GM23248 (cell line): ENCODE results near the gene PSAP. TPM values are rescaled to one million over a fixed set of nuclear protein-coding genes. Genes with fewer than 3 reads are reported as not detected.

Experiments
- DNase-seq: peaks from one replicate; pipeline ENCODE4 v3.0.0-alpha.2; 2015
- H2AFZ ChIP-seq: fragments of 200-600 bp; sonication (generic); 2 replicates; pipeline ENCODE4 v1.6.1; 2016; ENCODE audit warnings: antibody characterized with exemption
- H3F3A ChIP-seq: fragments of 200-600 bp; sonication (generic); 2 replicates; pipeline ENCODE4 v1.6.1; 2016; ENCODE audit warnings: mild to moderate bottlenecking, antibody characterized with exemption, mixed run types; ENCODE audit not compliant: insufficient read depth
- H3K27ac ChIP-seq: fragments of 200-600 bp; sonication (generic); 2 replicates; pipeline ENCODE4 v1.5.1; 2016; ENCODE audit warnings: mild to moderate bottlenecking
- H3K27me3 ChIP-seq: fragments of 200-600 bp; sonication (generic); replicated peaks from 2 replicates; pipeline ENCODE4 v1.6.1; 2016; ENCODE audit warnings: mild to moderate bottlenecking; ENCODE audit not compliant: insufficient read depth
- H3K36me3 ChIP-seq: fragments of 200-600 bp; sonication (generic); 2 replicates; pipeline ENCODE4 v1.6.1; 2016; ENCODE audit warnings: low read depth, mild to moderate bottlenecking
- H3K4me1 ChIP-seq: fragments of 200-600 bp; sonication (generic); 2 replicates; pipeline ENCODE4 v1.6.1; 2016; ENCODE audit warnings: mild to moderate bottlenecking; ENCODE audit not compliant: insufficient read depth
- H3K4me2 ChIP-seq: fragments of 200-600 bp; sonication (generic); one replicate; pipeline ENCODE4 v1.6.1; 2016; ENCODE audit warnings: mild to moderate bottlenecking; ENCODE audit not compliant: unreplicated experiment
- H3K4me3 ChIP-seq: fragments of 200-600 bp; sonication (generic); 2 replicates; pipeline ENCODE4 v1.5.1; 2016; ENCODE audit warnings: mild to moderate bottlenecking
- H3K79me2 ChIP-seq: fragments of 200-600 bp; sonication (generic); 2 replicates; pipeline ENCODE4 v1.6.1; 2016; ENCODE audit warnings: mild to moderate bottlenecking; ENCODE audit not compliant: insufficient read depth
- H3K9ac ChIP-seq: fragments of 200-600 bp; sonication (generic); 2 replicates; pipeline ENCODE4 v1.6.1; 2016; ENCODE audit warnings: mild to moderate bottlenecking
- H3K9me2 ChIP-seq: fragments of 200-600 bp; sonication (generic); 2 replicates; pipeline ENCODE4 v1.6.1; 2016; ENCODE audit warnings: mixed run types, mild to moderate bottlenecking, moderate library complexity; ENCODE audit not compliant: insufficient read depth
- H3K9me3 ChIP-seq: fragments of 200-600 bp; sonication (generic); one replicate; pipeline ENCODE4 v1.6.1; 2017; ENCODE audit warnings: low read depth
- H4K20me1 ChIP-seq: fragments of 200-600 bp; sonication (generic); 2 replicates; pipeline ENCODE4 v1.6.0; 2016; ENCODE audit not compliant: insufficient read depth
- EZH2 ChIP-seq: fragments of 200-600 bp; sonication (generic); IDR thresholded peaks from 2 replicates; pipeline ENCODE4 v1.6.1; 2018; ENCODE audit warnings: antibody characterized with exemption, mild to moderate bottlenecking; ENCODE audit not compliant: insufficient read depth, poor library complexity, severe bottlenecking
- EZH2phosphoT487 ChIP-seq: fragments of 200-600 bp; sonication (generic); IDR thresholded peaks from 2 replicates; pipeline ENCODE4 v1.6.1; 2018; ENCODE audit warnings: antibody characterized with exemption, moderate library complexity, mild to moderate bottlenecking, low read depth; ENCODE audit not compliant: insufficient read depth
- WGBS, 2 experiments: methylation state at CpG; one replicate each; pipeline ENCODE4 v1.1.6; 2015 to 2017; ENCODE audit warnings: low lambda C conversion rate in 2 of 2, low coverage in 1 of 2; ENCODE audit errors: missing lambda C conversion rate in 2 of 2; 5-methylcytosine and 5-hydroxymethylcytosine counted together
- in situ Hi-C: fragments of 300-500 bp; cut with MboI; formaldehyde crosslinking; loops from 2 replicates; pipeline ENCODE4 v1.15.0; 2020
- polyA plus RNA-seq: library from polyadenylated mRNA; unstranded; fragments of >200 nt; fragmentation: Nextera tagmentation; extraction: Ambion mirVana; gene quantifications from 2 replicates; pipeline ENCODE4 v1.2.1, GENCODE V29; 2016
- total RNA-seq: library from RNA; depleted of rRNA; stranded (reverse); fragments of >200 nt; shearing (Covaris generic); gene quantifications from 2 replicates; pipeline ENCODE4 v1.2.3, GENCODE V29; 2014

PSAP gene
- total and polyA plus RNA-seq, 2 experiments from 2014 or later, result 715 to 1,142 TPM

DNA sequence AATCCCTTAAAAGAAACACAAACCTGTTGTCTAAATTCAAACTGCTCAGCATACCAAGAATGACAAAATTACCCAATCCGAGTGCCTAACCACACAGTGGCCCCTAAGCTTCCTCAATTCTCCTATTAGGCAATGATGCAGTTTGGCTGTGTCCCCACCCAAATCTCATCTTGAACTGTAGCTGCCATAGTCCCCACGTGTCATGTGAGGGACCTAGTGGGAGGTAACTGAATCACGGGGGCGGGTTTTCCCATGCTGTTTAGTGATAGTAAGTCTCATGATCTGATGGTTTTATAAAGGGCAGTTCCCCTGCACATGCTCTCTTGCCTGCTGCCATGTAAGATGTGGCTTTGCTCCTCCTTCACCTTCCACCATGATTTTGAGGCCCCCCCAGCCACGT lies 21.9 kb downstream of the PSAP start:
- Histone ChIP-seq H3K9ac (no peak overlapping the region), H3K79me2 (peaks cover 62% of the 10 kb centered on the region), H3K4me3 (no peak overlapping the region), H3K27me3 (no peaks in the 10 kb centered on the region), H3K9me3 (no peaks in the 10 kb centered on the region), H3K4me2 (no peak overlapping the region), H2AFZ (no peak overlapping the region), H3K36me3 (peaks cover 60% of the 10 kb centered on the region), H3K9me2 (no peaks in the 10 kb centered on the region), H3F3A (peaks cover 18% of the 10 kb centered on the region), H3K4me1 (no peaks in the 10 kb centered on the region), H4K20me1 (0 out of 2 replicates have a peak, but pooled peaks cover 3% of the 10 kb centered on the region), H3K27ac (no peak overlapping the region)
- in situ Hi-C loops, result no loop called here
- DNase-seq, result peak; percentile 19
- no peak for TF ChIP-seq EZH2phosphoT487
- 69% methylated on average over 5 of the region's 5 CpGs for WGBS, 2 experiments

DNA sequence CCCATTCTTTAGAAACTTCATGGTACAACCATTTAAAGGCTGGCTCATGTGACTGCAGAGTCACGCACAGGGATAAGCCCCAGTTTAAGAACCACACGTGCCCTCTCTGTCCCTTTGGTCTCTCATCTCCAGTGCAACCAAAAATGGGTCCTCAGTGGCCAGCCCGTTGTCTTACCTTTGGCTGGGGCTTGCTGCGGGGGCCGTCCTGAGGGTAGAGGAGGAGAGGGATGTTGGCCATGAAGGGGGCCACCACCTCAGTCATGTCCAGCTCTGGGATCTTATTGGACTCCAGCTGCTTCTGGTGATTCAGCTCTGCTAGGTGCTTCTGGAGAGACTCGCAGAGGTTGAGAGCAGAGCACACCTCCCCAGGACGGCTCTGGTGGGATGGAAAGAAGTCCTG lies 22.3 kb downstream of the PSAP start:
- no peaks in the 10 kb centered on the region for H3K9me3 ChIP-seq
- H3K4me2 ChIP-seq, result no peak overlapping the region
- no peak for DNase-seq
- peaks cover 13% of the 10 kb centered on the region for H3F3A ChIP-seq
- no peaks in the 10 kb centered on the region for H3K9me2 ChIP-seq
- H3K4me1 ChIP-seq, result no peaks in the 10 kb centered on the region
- no peak overlapping the region for H3K4me3 ChIP-seq
- TF ChIP-seq EZH2 (no peak), EZH2phosphoT487 (no peak)
- peaks cover 57% of the 10 kb centered on the region for H3K79me2 ChIP-seq
- peaks cover 61% of the 10 kb centered on the region for H3K36me3 ChIP-seq
- 98% methylated on average over 7 of the region's 7 CpGs for WGBS, 2 experiments
- in situ Hi-C loops, result no loop called here
- H4K20me1 ChIP-seq, result 0 out of 2 replicates have a peak, but pooled peaks cover 3% of the 10 kb centered on the region
- no peak overlapping the region for H3K27ac ChIP-seq
- no peaks in the 10 kb centered on the region for H3K27me3 ChIP-seq
- H2AFZ ChIP-seq, result no peak overlapping the region
- H3K9ac ChIP-seq, result no peak overlapping the region

DNA sequence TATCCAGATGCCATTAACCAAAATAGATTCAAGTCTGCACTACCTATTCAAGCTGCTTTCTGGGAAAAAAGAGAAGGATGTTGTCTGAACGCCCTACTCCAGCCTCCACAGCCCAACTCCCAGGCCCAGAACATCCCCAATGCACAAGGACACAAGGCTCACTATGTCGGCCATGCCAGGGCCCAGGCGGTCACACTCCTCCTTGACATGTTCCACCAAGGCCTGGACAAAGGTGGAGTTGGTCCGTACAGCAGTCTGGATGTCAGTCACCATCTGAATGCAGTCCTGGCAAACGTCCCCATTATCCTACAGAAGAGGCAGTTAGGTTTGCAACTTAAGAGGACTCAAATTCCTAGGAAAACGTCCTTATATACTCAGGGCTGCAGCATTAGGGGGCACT lies 23.2 kb downstream of the PSAP start:
- DNase-seq, result no peak
- in situ Hi-C loops, result no loop called here
- TF ChIP-seq EZH2phosphoT487 (no peak), EZH2 (no peak)
- H3K9me3 ChIP-seq, result no peaks in the 10 kb centered on the region
- H3K9ac ChIP-seq, result no peak overlapping the region
- peaks cover 61% of the 10 kb centered on the region for H3K36me3 ChIP-seq
- H3K9me2 ChIP-seq, result no peaks in the 10 kb centered on the region
- H4K20me1 ChIP-seq, result 0 out of 2 replicates have a peak, but pooled peaks cover 3% of the 10 kb centered on the region
- H3K4me3 ChIP-seq, result no peak overlapping the region
- H3K79me2 ChIP-seq, result peaks cover 49% of the 10 kb centered on the region
- H2AFZ ChIP-seq, result no peak overlapping the region
- no peak overlapping the region for H3K27ac ChIP-seq
- peaks cover 6% of the 10 kb centered on the region; the same call in 1 of the 2 replicates for H3F3A ChIP-seq
- WGBS, 2 experiments, result 84 to 92% methylated on average over 6 of the region's 6 CpGs
- no peaks in the 10 kb centered on the region for H3K4me1 ChIP-seq
- H3K27me3 ChIP-seq, result no peaks in the 10 kb centered on the region
- no peak overlapping the region for H3K4me2 ChIP-seq

DNA sequence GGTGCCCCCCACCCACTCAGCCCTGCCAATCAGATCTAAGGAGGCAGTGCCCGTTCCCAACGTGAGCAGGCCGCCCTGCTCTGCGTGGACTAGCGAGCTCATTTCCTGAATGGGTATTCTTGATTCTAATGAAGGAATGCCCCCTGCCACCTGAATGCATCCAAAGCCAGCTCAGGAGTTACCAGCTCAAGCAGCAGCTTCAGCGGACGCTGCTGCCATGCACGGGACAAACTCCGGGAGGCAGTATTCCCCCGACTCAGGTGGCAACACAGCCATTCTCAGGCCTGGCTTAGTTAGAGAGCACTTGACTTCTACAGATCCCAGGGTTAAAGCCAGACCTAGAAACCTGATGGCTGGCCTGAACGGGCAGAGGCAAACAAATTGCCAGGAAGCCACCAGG lies 25.8 kb downstream of the PSAP start:
- no peaks in the 10 kb centered on the region for H4K20me1 ChIP-seq
- no peak overlapping the region for H3K4me3 ChIP-seq
- no peaks in the 10 kb centered on the region for H3F3A ChIP-seq
- H3K9me3 ChIP-seq, result no peaks in the 10 kb centered on the region
- DNase-seq, result no peak
- H3K36me3 ChIP-seq, result peaks cover 51% of the 10 kb centered on the region
- H3K27ac ChIP-seq, result no peak overlapping the region
- H3K9ac ChIP-seq, result no peak overlapping the region
- H3K79me2 ChIP-seq, result peaks cover 22% of the 10 kb centered on the region
- H2AFZ ChIP-seq, result no peak overlapping the region
- 85 to 91% methylated on average over 11 of the region's 11 CpGs for WGBS, 2 experiments
- no peak overlapping the region for H3K4me2 ChIP-seq
- H3K9me2 ChIP-seq, result no peaks in the 10 kb centered on the region
- TF ChIP-seq EZH2 (no peak), EZH2phosphoT487 (no peak)
- in situ Hi-C loops, result no loop called here
- H3K27me3 ChIP-seq, result no peaks in the 10 kb centered on the region
- H3K4me1 ChIP-seq, result no peaks in the 10 kb centered on the region

DNA sequence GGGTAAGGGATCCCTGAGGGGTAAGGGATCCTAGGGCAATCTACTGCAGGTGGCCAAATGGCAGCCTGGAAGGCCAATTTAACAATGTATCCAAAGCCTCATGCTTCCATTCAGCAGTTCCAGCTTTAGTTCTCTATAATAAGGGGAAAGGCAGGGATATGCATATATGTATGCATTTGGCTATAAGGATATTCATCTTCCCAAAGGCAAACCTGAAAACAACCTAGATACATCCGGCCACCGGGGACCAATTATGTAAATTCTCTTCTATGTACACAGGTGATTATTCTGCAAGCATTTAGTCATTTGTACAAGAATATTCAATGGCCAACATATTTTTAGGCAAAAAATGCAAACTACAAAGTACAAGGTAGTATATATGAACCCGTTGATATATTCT lies 26.7 kb downstream of the PSAP start:
- in situ Hi-C loops, result no loop called here
- H2AFZ ChIP-seq, result no peak overlapping the region
- no peak overlapping the region for H3K27ac ChIP-seq
- H3K4me1 ChIP-seq, result no peaks in the 10 kb centered on the region
- H3K4me2 ChIP-seq, result no peak overlapping the region
- no peaks in the 10 kb centered on the region for H3K9me3 ChIP-seq
- no peaks in the 10 kb centered on the region for H3F3A ChIP-seq
- no peak overlapping the region for H3K4me3 ChIP-seq
- 98 to 100% methylated on average over 3 of the region's 3 CpGs for WGBS, 2 experiments
- H3K79me2 ChIP-seq, result peaks cover 14% of the 10 kb centered on the region
- H3K9ac ChIP-seq, result no peak overlapping the region
- no peaks in the 10 kb centered on the region for H3K9me2 ChIP-seq
- no peak for DNase-seq
- H3K36me3 ChIP-seq, result peaks cover 51% of the 10 kb centered on the region
- TF ChIP-seq EZH2phosphoT487 (no peak), EZH2 (no peak)
- H4K20me1 ChIP-seq, result no peaks in the 10 kb centered on the region
- H3K27me3 ChIP-seq, result no peaks in the 10 kb centered on the region
